Measurements from ENCODE around the gene ERBB2.

The ERBB2 gene

GRCh38 chr17:39663688-39664580 is 35.9 kb upstream of the ERBB2 start:
- Histone ChIP-seq H2AFZ (ENCODE audit: low read length) (no peak overlapping the region), H3K4me3 (ENCODE audit: low read length) (no peak overlapping the region), H3K27me3 (replicated peaks; ENCODE audit: insufficient read depth, low read length) (peaks cover 18% of the 10 kb centered on the region), H4K20me1 (ENCODE audit: insufficient read depth, low read length) (no peaks in the 10 kb centered on the region), H3K27ac (ENCODE audit: low read length) (no peak overlapping the region), H3K79me2 (ENCODE audit: low read length) (no peaks in the 10 kb centered on the region), H3K36me3 (replicated peaks; ENCODE audit: insufficient read depth, low read length) (no peaks in the 10 kb centered on the region), H3K9me2 (replicated peaks; ENCODE audit: insufficient read depth, low read length) (no peaks in the 10 kb centered on the region), H3K9me3 (replicated peaks; ENCODE audit: insufficient read depth, low read length) (no peaks in the 10 kb centered on the region), H3F3A (ENCODE audit: insufficient read depth, low read length) (no peaks in the 10 kb centered on the region), H3K9ac (ENCODE audit: low read length) (no peak overlapping the region), H3K4me1 (ENCODE audit: low read length) (no peaks in the 10 kb centered on the region), H3K4me2 (ENCODE audit: low read depth, low read length) (no peak overlapping the region)
- TF ChIP-seq CTCF (IDR thresholded peaks at IDR 0.05; ENCODE audit: low read length) = no peak
- TF ChIP-seq EZH2 (optimal IDR thresholded peaks at IDR 0.05; ENCODE audit: low read depth, low read length) = no peak
- TF ChIP-seq EZH2phosphoT487 (IDR thresholded peaks at IDR 0.05; ENCODE audit: low read length) = no peak
- DNase-seq = no peak

GRCh38 chr17:39664581-39665561 is 35.0 kb upstream of the ERBB2 start, which contains the start of gene TCAP:
Gene TCAP, plus strand, starts transcription at chr17:39665349. Its CDS starts 11 bp downstream, at chr17:39665360.
- H4K20me1 ChIP-seq (ENCODE audit: insufficient read depth, low read length) = no peaks in the 10 kb centered on the region
- H3K79me2 ChIP-seq (ENCODE audit: low read length) = no peaks in the 10 kb centered on the region
- no peak within 1 kb of the TSS for H2AFZ ChIP-seq (ENCODE audit: low read length)
- no peak for DNase-seq
- H3F3A ChIP-seq (ENCODE audit: insufficient read depth, low read length) = no peaks in the 10 kb centered on the region
- TF ChIP-seq EZH2 (optimal IDR thresholded peaks at IDR 0.05; ENCODE audit: low read depth, low read length) (no peak), EZH2phosphoT487 (IDR thresholded peaks at IDR 0.05; ENCODE audit: low read length) (no peak), CTCF (IDR thresholded peaks at IDR 0.05; ENCODE audit: low read length) (no peak)
- H3K27ac ChIP-seq (ENCODE audit: low read length) = no peak within 1 kb of the TSS
- peaks cover 26% of the 10 kb centered on the region for H3K27me3 ChIP-seq (replicated peaks; ENCODE audit: insufficient read depth, low read length)
- no peak within 1 kb of the TSS for H3K9ac ChIP-seq (ENCODE audit: low read length)
- no peaks in the 10 kb centered on the region for H3K36me3 ChIP-seq (replicated peaks; ENCODE audit: insufficient read depth, low read length)
- no peaks in the 10 kb centered on the region for H3K4me1 ChIP-seq (ENCODE audit: low read length)
- H3K4me2 ChIP-seq (ENCODE audit: low read depth, low read length) = no peak within 1 kb of the TSS
- no peaks in the 10 kb centered on the region for H3K9me3 ChIP-seq (replicated peaks; ENCODE audit: insufficient read depth, low read length)
- no peaks in the 10 kb centered on the region for H3K9me2 ChIP-seq (replicated peaks; ENCODE audit: insufficient read depth, low read length)
- no peak within 1 kb of the TSS for H3K4me3 ChIP-seq (ENCODE audit: low read length)

- Histone ChIP-seq H3K4me2 (ENCODE audit: low read depth, low read length) (no peak overlapping the region), H3K27ac (ENCODE audit: low read length) (no peak overlapping the region), H4K20me1 (ENCODE audit: insufficient read depth, low read length) (no peaks in the 10 kb centered on the region), H3F3A (ENCODE audit: insufficient read depth, low read length) (no peaks in the 10 kb centered on the region), H3K9me2 (replicated peaks; ENCODE audit: insufficient read depth, low read length) (no peaks in the 10 kb centered on the region), H3K4me1 (ENCODE audit: low read length) (no peaks in the 10 kb centered on the region), H3K27me3 (replicated peaks; ENCODE audit: insufficient read depth, low read length) (peaks cover 27% of the 10 kb centered on the region), H3K9me3 (replicated peaks; ENCODE audit: insufficient read depth, low read length) (no peaks in the 10 kb centered on the region), H3K79me2 (ENCODE audit: low read length) (no peaks in the 10 kb centered on the region), H2AFZ (ENCODE audit: low read length) (no peak overlapping the region), H3K9ac (ENCODE audit: low read length) (no peak overlapping the region), H3K36me3 (replicated peaks; ENCODE audit: insufficient read depth, low read length) (no peaks in the 10 kb centered on the region), H3K4me3 (ENCODE audit: low read length) (no peak overlapping the region)
- no peak for DNase-seq
- no peak for TF ChIP-seq EZH2 (optimal IDR thresholded peaks at IDR 0.05; ENCODE audit: low read depth, low read length)
- no peak for TF ChIP-seq EZH2phosphoT487 (IDR thresholded peaks at IDR 0.05; ENCODE audit: low read length)
- TF ChIP-seq CTCF (IDR thresholded peaks at IDR 0.05; ENCODE audit: low read length) = no peak; the same call in 1 of the 2 replicates
Observed at GRCh38 chr17:39665642-39666224, 34.1 kb upstream of the ERBB2 start.
